ENCODE measurements around the gene RNF41.

The RNF41 gene

DNA sequence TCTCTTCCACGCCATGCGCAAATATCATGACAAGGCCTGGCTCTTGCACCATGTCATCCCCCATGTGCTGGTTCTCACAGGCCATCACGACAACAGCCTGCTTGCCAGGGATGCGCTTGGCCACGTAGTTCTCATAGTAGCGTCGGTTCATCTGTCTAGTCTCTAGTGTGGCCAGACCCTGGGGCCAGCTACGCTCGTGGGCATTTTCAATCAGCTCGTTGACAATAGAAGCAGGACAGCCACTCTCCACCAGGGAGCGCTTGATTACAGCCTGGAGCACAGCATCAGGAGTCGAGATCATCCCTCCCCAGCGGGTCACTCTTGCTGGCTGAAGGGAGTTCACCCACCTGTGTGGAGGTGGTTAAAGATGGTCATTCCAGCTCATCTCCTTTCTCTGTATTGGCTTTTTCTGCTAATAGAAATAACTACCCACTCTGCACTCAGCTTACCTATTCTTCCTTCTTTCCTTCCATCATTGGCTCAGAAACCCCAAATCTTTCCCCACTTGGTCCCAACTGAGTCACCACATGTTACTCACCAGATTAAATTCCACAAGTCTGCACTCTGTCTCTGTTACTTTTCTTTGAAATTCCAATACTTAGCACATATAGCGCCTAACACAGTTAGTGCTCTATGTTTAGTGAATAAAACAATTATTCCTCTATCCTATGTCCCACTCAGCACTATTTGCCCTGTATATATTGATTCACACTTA, 15.1 kb downstream of the RNF41 start:
- H3K18ac ChIP-seq (ENCODE audit: low read length), result no peak overlapping the region
- H3K56ac ChIP-seq (ENCODE audit: low read length), result no peak overlapping the region
- H3K9ac ChIP-seq (ENCODE audit: low read length), result no peak overlapping the region
- H3K4me1 ChIP-seq (ENCODE audit: control insufficient read depth, low read depth, low read length), result no peaks in the 10 kb centered on the region
- H2BK15ac ChIP-seq (replicated peaks; ENCODE audit: low read depth), result no peak overlapping the region
- no peak overlapping the region for H2AK5ac ChIP-seq (ENCODE audit: low read length)
- H3K27me3 ChIP-seq (ENCODE audit: insufficient read depth, low read length, poor library complexity), result no peaks in the 10 kb centered on the region
- no peak overlapping the region for H2BK120ac ChIP-seq (ENCODE audit: low read depth, low read length)
- H3K23ac ChIP-seq (ENCODE audit: low read length), result no peak overlapping the region
- H3K79me2 ChIP-seq (ENCODE audit: control insufficient read depth, insufficient read depth, low read length), result no peaks in the 10 kb centered on the region
- H3K4ac ChIP-seq (ENCODE audit: low read depth, low read length), result no peak overlapping the region
- no peak overlapping the region for H2BK5ac ChIP-seq (ENCODE audit: low read length)
- no peak overlapping the region for H4K8ac ChIP-seq (ENCODE audit: low read depth, low read length)
- peak; percentile 84 for DNase-seq
- no CpG with 5 or more reads among the region's 14 CpGs for WGBS (ENCODE audit: extremely low coverage, insufficient coverage, low lambda C conversion rate)
- no peak overlapping the region for H3K27ac ChIP-seq (ENCODE audit: low read depth, low read length)
- no peak overlapping the region for H3K4me2 ChIP-seq (ENCODE audit: low read length)
- no peaks in the 10 kb centered on the region for H3K79me1 ChIP-seq (ENCODE audit: low read length)
- H3K4me3 ChIP-seq (ENCODE audit: low read length), result no peak overlapping the region
- no peak overlapping the region for H4K5ac ChIP-seq (ENCODE audit: low read length)
- H3K36me3 ChIP-seq (ENCODE audit: control insufficient read depth, insufficient read depth, low read length), result peaks cover 23% of the 10 kb centered on the region

DNA sequence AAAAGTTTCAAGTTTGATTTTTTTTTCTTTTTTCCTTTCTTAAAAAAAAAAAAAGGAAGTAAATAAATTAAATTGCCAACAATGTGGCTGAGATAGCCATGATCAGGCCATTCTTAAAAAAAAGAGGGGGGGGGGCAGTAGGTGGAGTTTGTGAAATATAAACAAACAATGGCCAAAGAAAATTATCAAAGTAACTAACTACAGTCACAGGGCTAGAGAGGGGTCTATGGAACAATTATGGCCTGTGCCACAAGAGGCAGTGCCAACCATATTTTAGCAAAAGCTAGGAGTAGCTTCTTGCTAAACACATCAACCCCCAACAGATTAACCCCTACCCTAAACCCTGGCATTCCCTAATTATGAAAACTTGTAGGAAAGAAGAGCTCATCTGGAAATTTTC, 16.3 kb downstream of the RNF41 start:
- Histone ChIP-seq H2BK15ac (replicated peaks; ENCODE audit: low read depth) (no peak overlapping the region), H3K18ac (ENCODE audit: low read length) (no peak overlapping the region), H3K4me2 (ENCODE audit: low read length) (no peak overlapping the region), H3K4me3 (ENCODE audit: low read length) (no peak overlapping the region), H3K9ac (ENCODE audit: low read length) (no peak overlapping the region), H3K4ac (ENCODE audit: low read depth, low read length) (no peak overlapping the region), H2BK120ac (ENCODE audit: low read depth, low read length) (no peak overlapping the region), H3K4me1 (ENCODE audit: control insufficient read depth, low read depth, low read length) (no peaks in the 10 kb centered on the region), H3K79me1 (ENCODE audit: low read length) (no peaks in the 10 kb centered on the region), H3K36me3 (ENCODE audit: control insufficient read depth, insufficient read depth, low read length) (peaks cover 21% of the 10 kb centered on the region), H3K27me3 (ENCODE audit: insufficient read depth, low read length, poor library complexity) (no peaks in the 10 kb centered on the region), H3K27ac (ENCODE audit: low read depth, low read length) (no peak overlapping the region), H4K5ac (ENCODE audit: low read length) (no peak overlapping the region), H3K23ac (ENCODE audit: low read length) (no peak overlapping the region), H2AK5ac (ENCODE audit: low read length) (no peak overlapping the region), H3K79me2 (ENCODE audit: control insufficient read depth, insufficient read depth, low read length) (no peaks in the 10 kb centered on the region), H4K8ac (ENCODE audit: low read depth, low read length) (no peak overlapping the region), H3K56ac (ENCODE audit: low read length) (no peak overlapping the region), H2BK5ac (ENCODE audit: low read length) (no peak overlapping the region)
- no peak for DNase-seq

GRCh38 chr12:56204275-56204674, 17.4 kb downstream of the RNF41 start:
- Histone ChIP-seq H3K4me3 (ENCODE audit: low read length) (no peak overlapping the region), H3K23ac (ENCODE audit: low read length) (no peak overlapping the region), H2BK15ac (replicated peaks; ENCODE audit: low read depth) (no peak overlapping the region), H3K4ac (ENCODE audit: low read depth, low read length) (no peak overlapping the region), H3K9ac (ENCODE audit: low read length) (no peak overlapping the region), H3K18ac (ENCODE audit: low read length) (no peak overlapping the region), H3K36me3 (ENCODE audit: control insufficient read depth, insufficient read depth, low read length) (peaks cover 16% of the 10 kb centered on the region), H3K79me1 (ENCODE audit: low read length) (no peaks in the 10 kb centered on the region), H4K5ac (ENCODE audit: low read length) (no peak overlapping the region), H3K4me2 (ENCODE audit: low read length) (no peak overlapping the region), H2BK5ac (ENCODE audit: low read length) (no peak overlapping the region), H3K27ac (ENCODE audit: low read depth, low read length) (no peak overlapping the region), H2AK5ac (ENCODE audit: low read length) (no peak overlapping the region), H3K27me3 (ENCODE audit: insufficient read depth, low read length, poor library complexity) (no peaks in the 10 kb centered on the region), H2BK120ac (ENCODE audit: low read depth, low read length) (no peak overlapping the region), H3K4me1 (ENCODE audit: control insufficient read depth, low read depth, low read length) (no peaks in the 10 kb centered on the region), H4K8ac (ENCODE audit: low read depth, low read length) (no peak overlapping the region), H3K79me2 (ENCODE audit: control insufficient read depth, insufficient read depth, low read length) (no peaks in the 10 kb centered on the region), H3K56ac (ENCODE audit: low read length) (no peak overlapping the region)
- no peak for DNase-seq

- DNase-seq, result no peak
- H3K23ac ChIP-seq (ENCODE audit: low read length), result no peak overlapping the region
- no peaks in the 10 kb centered on the region for H3K79me1 ChIP-seq (ENCODE audit: low read length)
- no peak overlapping the region for H3K27ac ChIP-seq (ENCODE audit: low read depth, low read length)
- no peak overlapping the region for H2AK5ac ChIP-seq (ENCODE audit: low read length)
- H3K27me3 ChIP-seq (ENCODE audit: insufficient read depth, low read length, poor library complexity), result no peaks in the 10 kb centered on the region
- no peaks in the 10 kb centered on the region for H3K79me2 ChIP-seq (ENCODE audit: control insufficient read depth, insufficient read depth, low read length)
- H3K4me1 ChIP-seq (ENCODE audit: control insufficient read depth, low read depth, low read length), result no peaks in the 10 kb centered on the region
- H3K18ac ChIP-seq (ENCODE audit: low read length), result no peak overlapping the region
- WGBS (ENCODE audit: extremely low coverage, insufficient coverage, low lambda C conversion rate), result no CpG with 5 or more reads among the region's 2 CpGs
- H4K8ac ChIP-seq (ENCODE audit: low read depth, low read length), result no peak overlapping the region
- H2BK5ac ChIP-seq (ENCODE audit: low read length), result no peak overlapping the region
- H3K9ac ChIP-seq (ENCODE audit: low read length), result no peak overlapping the region
- H3K56ac ChIP-seq (ENCODE audit: low read length), result no peak overlapping the region
- no peak overlapping the region for H2BK120ac ChIP-seq (ENCODE audit: low read depth, low read length)
- H4K5ac ChIP-seq (ENCODE audit: low read length), result no peak overlapping the region
- H3K4me3 ChIP-seq (ENCODE audit: low read length), result no peak overlapping the region
- no peak overlapping the region for H3K4me2 ChIP-seq (ENCODE audit: low read length)
- H2BK15ac ChIP-seq (replicated peaks; ENCODE audit: low read depth), result no peak overlapping the region
- H3K36me3 ChIP-seq (ENCODE audit: control insufficient read depth, insufficient read depth, low read length), result peaks cover 13% of the 10 kb centered on the region
- H3K4ac ChIP-seq (ENCODE audit: low read depth, low read length), result no peak overlapping the region
These were observed 18.9 kb downstream of the RNF41 start for GRCh38 chr12:56202838-56203237.

DNA sequence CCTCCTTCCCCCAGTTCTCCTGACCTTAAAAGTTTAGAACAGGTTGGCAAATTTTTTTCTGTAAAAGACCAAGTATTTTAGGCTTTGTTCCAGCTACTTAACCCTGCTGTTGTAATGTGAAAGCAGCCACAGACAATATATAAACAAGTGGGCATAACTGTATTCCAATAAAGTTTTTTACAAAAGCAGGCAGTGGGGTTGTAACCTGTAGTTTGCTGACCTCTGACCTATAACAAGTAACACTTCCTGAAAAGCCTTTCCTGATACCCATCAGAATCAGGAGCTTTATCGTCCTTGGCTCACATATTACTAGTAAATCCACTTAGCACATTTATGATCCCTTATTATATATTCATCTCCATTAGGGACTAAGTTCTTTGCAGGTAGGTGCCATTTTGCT, 19.4 kb downstream of the RNF41 start:
- Histone ChIP-seq H2AK5ac (ENCODE audit: low read length) (no peak overlapping the region), H3K56ac (ENCODE audit: low read length) (no peak overlapping the region), H3K4me2 (ENCODE audit: low read length) (no peak overlapping the region), H3K4me3 (ENCODE audit: low read length) (no peak overlapping the region), H4K5ac (ENCODE audit: low read length) (no peak overlapping the region), H2BK5ac (ENCODE audit: low read length) (no peak overlapping the region), H2BK120ac (ENCODE audit: low read depth, low read length) (no peak overlapping the region), H3K18ac (ENCODE audit: low read length) (no peak overlapping the region), H3K79me1 (ENCODE audit: low read length) (no peaks in the 10 kb centered on the region), H3K4ac (ENCODE audit: low read depth, low read length) (no peak overlapping the region), H3K27me3 (ENCODE audit: insufficient read depth, low read length, poor library complexity) (no peaks in the 10 kb centered on the region), H3K79me2 (ENCODE audit: control insufficient read depth, insufficient read depth, low read length) (no peaks in the 10 kb centered on the region), H3K4me1 (ENCODE audit: control insufficient read depth, low read depth, low read length) (no peaks in the 10 kb centered on the region), H4K8ac (ENCODE audit: low read depth, low read length) (no peak overlapping the region), H3K36me3 (ENCODE audit: control insufficient read depth, insufficient read depth, low read length) (peaks cover 11% of the 10 kb centered on the region), H2BK15ac (replicated peaks; ENCODE audit: low read depth) (no peak overlapping the region), H3K23ac (ENCODE audit: low read length) (no peak overlapping the region), H3K9ac (ENCODE audit: low read length) (no peak overlapping the region), H3K27ac (ENCODE audit: low read depth, low read length) (no peak overlapping the region)
- no peak for DNase-seq
- WGBS (ENCODE audit: extremely low coverage, insufficient coverage, low lambda C conversion rate), result no CpG with 5 or more reads among the region's 1 CpG

GRCh38 chr12:56198836-56199235, 22.9 kb downstream of the RNF41 start:
- Histone ChIP-seq H4K8ac (ENCODE audit: low read depth, low read length) (no peak overlapping the region), H2AK5ac (ENCODE audit: low read length) (no peak overlapping the region), H3K4me2 (ENCODE audit: low read length) (no peak overlapping the region), H3K18ac (ENCODE audit: low read length) (no peak overlapping the region), H3K56ac (ENCODE audit: low read length) (no peak overlapping the region), H3K9ac (ENCODE audit: low read length) (no peak overlapping the region), H3K4me1 (ENCODE audit: control insufficient read depth, low read depth, low read length) (no peaks in the 10 kb centered on the region), H4K5ac (ENCODE audit: low read length) (no peak overlapping the region), H3K79me1 (ENCODE audit: low read length) (no peaks in the 10 kb centered on the region), H3K27ac (ENCODE audit: low read depth, low read length) (no peak overlapping the region), H3K79me2 (ENCODE audit: control insufficient read depth, insufficient read depth, low read length) (no peaks in the 10 kb centered on the region), H3K4ac (ENCODE audit: low read depth, low read length) (no peak overlapping the region), H2BK120ac (ENCODE audit: low read depth, low read length) (no peak overlapping the region), H3K23ac (ENCODE audit: low read length) (no peak overlapping the region), H2BK15ac (replicated peaks; ENCODE audit: low read depth) (no peak overlapping the region), H3K27me3 (ENCODE audit: insufficient read depth, low read length, poor library complexity) (no peaks in the 10 kb centered on the region), H2BK5ac (ENCODE audit: low read length) (no peak overlapping the region), H3K36me3 (ENCODE audit: control insufficient read depth, insufficient read depth, low read length) (no peaks in the 10 kb centered on the region), H3K4me3 (ENCODE audit: low read length) (no peak overlapping the region)
- DNase-seq, result peak; percentile 89
- no CpG with 5 or more reads among the region's 1 CpG for WGBS (ENCODE audit: extremely low coverage, insufficient coverage, low lambda C conversion rate)

Data from mesendoderm (in vitro differentiated cells).